Stimulated activated naive CD8-positive, alpha-beta T cell treated with anti-CD3 and anti-CD28 coated beads, Interleukin-15, Interleukin-2, amounts not matched to agents 100 ng/mL and 50 ng/mL, for 24 hours (primary cell): ENCODE measurements around the gene IFIT2.
"Not testable (repeated sequence)": the region's sequence is repeated elsewhere in the genome, so short reads cannot be mapped to it uniquely, and the experiment has no call there.

Source experiments
- H3K27ac Mint-ChIP-seq: one replicate; pipeline ENCODE4 v1.8.0; 2021; ENCODE audit warnings: mild to moderate bottlenecking, mixed read lengths
- H3K27me3 Mint-ChIP-seq: one replicate; pipeline ENCODE4 v1.8.0; 2021; ENCODE audit warnings: mixed read lengths
- H3K36me3 Mint-ChIP-seq: one replicate; pipeline ENCODE4 v1.8.0; 2021; ENCODE audit warnings: low read depth, mixed read lengths
- H3K4me1 Mint-ChIP-seq: one replicate; pipeline ENCODE4 v1.8.0; 2021; ENCODE audit warnings: low read depth, mixed read lengths
- H3K4me3 Mint-ChIP-seq: one replicate; pipeline ENCODE4 v1.8.0; 2021; ENCODE audit warnings: mild to moderate bottlenecking, mixed read lengths
- H3K9me3 Mint-ChIP-seq: one replicate; pipeline ENCODE4 v1.8.0; 2021; ENCODE audit warnings: mixed read lengths

IFIT2 gene

DNA sequence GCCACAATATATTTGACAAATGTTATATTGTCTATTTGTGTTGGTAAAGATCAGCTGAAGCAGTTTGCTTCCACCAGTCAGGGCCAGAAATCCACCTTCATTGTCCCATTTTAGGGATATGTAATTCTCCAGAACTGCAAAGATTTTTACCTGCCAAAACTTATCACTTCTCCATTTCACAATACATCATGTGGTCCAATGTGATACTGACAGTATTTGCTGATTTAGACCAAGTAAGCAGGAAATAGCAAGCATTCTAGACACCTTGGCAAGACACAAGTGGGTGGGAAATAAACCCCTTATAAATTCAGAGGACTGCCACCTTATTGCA is 31.7 kb upstream of the IFIT2 start:
- Mint-ChIP-seq H3K27me3 (no peaks in the 10 kb centered on the region), H3K4me1 (no peaks in the 10 kb centered on the region), H3K9me3 (no peaks in the 10 kb centered on the region), H3K4me3 (no peak overlapping the region), H3K27ac (no peak overlapping the region), H3K36me3 (no peaks in the 10 kb centered on the region)

DNA sequence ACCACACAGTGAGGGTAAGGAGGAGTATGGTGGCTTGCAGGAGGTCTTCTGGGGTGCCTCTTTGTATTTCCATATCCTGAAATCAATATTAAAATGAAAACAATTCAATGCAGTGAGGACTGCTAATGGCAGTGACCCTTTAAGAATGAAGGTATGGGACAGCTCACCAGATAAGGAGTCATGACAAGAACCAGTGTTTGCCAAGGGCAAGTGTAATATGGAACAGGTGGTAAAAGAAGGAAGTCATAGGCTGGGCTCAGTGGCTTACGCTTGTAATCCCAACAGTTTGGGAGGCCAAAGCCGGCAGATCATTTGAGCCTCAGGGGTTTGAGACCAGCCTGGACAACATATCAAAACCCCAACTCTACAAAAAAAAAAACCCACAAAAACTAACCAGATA is 30.3 kb upstream of the IFIT2 start:
- no peaks in the 10 kb centered on the region for H3K27me3 Mint-ChIP-seq
- no peak overlapping the region for H3K4me3 Mint-ChIP-seq
- no peaks in the 10 kb centered on the region for H3K36me3 Mint-ChIP-seq
- no peaks in the 10 kb centered on the region for H3K9me3 Mint-ChIP-seq
- H3K4me1 Mint-ChIP-seq, result no peaks in the 10 kb centered on the region
- H3K27ac Mint-ChIP-seq, result no peak overlapping the region

DNA sequence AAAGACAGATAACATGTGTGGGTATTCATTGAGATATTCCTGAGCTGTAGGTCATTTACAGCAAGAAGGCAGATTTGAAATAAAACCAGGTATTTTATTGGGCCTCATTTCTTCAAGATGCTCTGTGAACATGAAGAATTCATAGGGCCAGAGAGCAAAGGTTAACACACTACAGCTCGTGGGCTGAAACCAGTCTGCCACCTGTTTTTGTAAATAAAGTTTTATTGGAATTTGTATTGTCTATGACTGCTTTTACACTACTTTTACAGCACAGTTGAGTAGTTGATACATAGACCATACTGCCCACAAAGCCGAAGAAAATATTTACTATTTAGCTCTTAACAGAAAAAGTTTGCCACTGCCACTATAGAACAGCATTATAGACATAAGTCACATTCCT is 28.2 kb upstream of the IFIT2 start:
- Mint-ChIP-seq H3K36me3 (no peaks in the 10 kb centered on the region), H3K4me3 (no peak overlapping the region), H3K4me1 (no peaks in the 10 kb centered on the region), H3K27ac (no peak overlapping the region), H3K27me3 (no peaks in the 10 kb centered on the region), H3K9me3 (no peaks in the 10 kb centered on the region)

DNA sequence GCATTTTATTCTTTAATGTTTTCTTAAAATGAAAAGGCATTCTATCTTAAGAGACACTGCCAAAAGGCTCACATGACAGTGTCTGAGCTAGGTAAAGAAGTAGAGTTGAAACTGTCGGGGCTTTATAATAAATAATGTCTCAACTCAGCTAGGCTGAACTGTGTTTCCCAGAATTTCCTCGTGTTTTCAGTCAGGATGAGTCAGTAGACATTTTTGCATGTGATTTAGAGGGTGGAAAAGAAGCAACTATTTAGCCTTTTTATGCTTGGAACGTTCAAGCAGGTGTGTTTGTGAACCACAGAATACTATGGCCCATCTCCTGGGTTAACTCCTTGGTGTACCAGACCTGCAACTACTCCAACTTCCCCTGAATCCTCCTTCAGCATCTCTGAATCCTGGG is 26.9 kb upstream of the IFIT2 start:
- Mint-ChIP-seq H3K4me1 (no peaks in the 10 kb centered on the region), H3K27me3 (no peaks in the 10 kb centered on the region)

DNA sequence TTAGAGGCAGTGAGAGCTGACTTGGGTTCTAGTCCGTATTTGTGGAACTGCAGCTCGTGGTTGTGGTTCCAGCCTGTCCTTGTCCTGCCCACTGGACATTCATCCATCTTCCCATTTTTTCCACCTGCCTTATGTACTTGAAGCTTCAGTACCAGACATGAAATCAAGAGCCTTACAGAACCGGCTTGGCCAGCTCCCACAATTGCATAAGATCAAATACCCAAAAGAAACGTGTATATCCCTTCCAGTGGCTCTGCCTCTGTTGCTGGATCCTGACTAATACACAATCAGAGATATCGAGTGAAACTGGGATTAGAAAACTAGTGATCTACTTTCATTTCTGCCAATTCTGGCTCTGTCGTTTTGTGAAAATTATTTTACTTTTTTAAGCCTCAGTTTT is 26.5 kb upstream of the IFIT2 start:
- H3K27ac Mint-ChIP-seq, result no peak overlapping the region
- no peaks in the 10 kb centered on the region for H3K4me1 Mint-ChIP-seq
- no peaks in the 10 kb centered on the region for H3K9me3 Mint-ChIP-seq
- no peaks in the 10 kb centered on the region for H3K27me3 Mint-ChIP-seq
- H3K36me3 Mint-ChIP-seq, result no peaks in the 10 kb centered on the region
- no peak overlapping the region for H3K4me3 Mint-ChIP-seq

More for the DNA sequence above, 26.9 kb upstream of the IFIT2 start:
- no peaks in the 10 kb centered on the region for H3K36me3 Mint-ChIP-seq
- H3K27ac Mint-ChIP-seq, result no peak overlapping the region
- no peaks in the 10 kb centered on the region for H3K9me3 Mint-ChIP-seq
- H3K4me3 Mint-ChIP-seq, result no peak overlapping the region

DNA sequence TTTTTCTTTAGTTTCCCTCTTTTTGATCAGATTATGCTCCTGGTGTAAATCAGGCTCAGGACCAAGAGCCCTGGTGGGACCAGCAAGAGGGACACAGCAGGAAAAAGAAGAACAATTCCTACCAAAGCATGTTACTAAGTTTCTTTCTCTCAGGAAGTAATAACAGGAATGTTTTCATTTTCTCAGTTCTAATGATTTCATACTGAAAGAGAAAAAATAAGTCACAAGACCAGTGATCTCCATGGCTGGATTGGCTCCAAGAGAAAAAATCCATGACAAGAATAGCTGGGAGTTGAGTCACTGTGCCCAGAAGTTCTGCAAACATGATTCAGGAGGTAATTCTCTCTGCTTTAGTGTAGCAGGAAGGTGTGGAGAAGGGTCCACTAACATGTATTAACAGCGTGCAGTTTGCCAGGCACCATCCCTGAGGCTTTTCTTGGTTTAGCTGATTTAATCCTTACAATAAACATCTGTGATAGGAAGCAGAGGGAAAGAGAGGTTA is 23.8 kb upstream of the IFIT2 start:
- Mint-ChIP-seq H3K4me3 (no peak overlapping the region), H3K27me3 (no peaks in the 10 kb centered on the region), H3K9me3 (no peaks in the 10 kb centered on the region), H3K4me1 (no peaks in the 10 kb centered on the region), H3K36me3 (no peaks in the 10 kb centered on the region), H3K27ac (no peak overlapping the region)

DNA sequence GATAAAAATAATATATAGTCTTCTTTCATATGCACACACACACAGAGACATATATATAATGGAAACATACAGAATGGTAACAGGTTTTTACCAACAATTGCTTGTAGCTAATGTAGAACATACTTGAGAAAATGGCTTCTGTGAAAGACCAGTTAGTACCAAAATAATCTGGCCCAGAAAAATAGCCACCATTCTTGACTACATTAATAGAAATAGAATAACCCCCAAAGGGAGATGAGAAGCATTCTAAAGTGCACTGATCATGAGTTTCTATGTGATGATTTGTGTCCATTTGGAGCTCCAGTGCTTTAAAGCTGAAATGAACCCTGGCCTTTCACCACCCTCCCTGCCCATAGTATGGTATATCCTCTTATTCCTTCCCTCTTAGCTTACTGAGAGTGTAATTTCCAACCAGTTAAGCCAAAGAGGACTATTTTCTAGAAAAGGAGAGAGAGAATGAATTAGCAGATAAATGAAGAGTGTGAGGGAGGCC is 22.9 kb upstream of the IFIT2 start:
- Mint-ChIP-seq H3K9me3 (no peaks in the 10 kb centered on the region), H3K4me1 (no peaks in the 10 kb centered on the region), H3K27me3 (no peaks in the 10 kb centered on the region), H3K36me3 (no peaks in the 10 kb centered on the region), H3K4me3 (no peak overlapping the region), H3K27ac (no peak overlapping the region)

DNA sequence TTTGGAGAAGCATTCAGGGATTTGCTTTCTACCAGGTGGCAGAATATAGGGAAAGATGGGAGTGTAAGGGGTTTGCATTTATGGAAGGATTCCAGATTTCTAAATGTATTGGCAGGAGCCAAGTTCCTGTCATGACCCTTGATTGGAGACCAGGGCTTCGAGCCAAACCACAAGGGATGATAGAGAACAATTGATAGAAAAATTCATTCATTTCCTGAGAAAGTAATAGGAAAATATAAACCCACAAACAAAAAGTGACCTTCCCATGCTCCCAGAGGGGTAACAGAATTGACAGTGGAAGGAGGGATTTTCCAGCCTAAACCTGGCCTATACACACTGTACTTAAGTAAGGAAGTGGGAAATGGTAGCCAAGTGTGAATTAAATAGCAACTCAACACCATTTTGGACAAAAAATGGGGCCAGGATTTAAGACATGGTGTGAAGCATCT is 22.4 kb upstream of the IFIT2 start:
- H3K4me3 Mint-ChIP-seq, result no peak overlapping the region
- H3K4me1 Mint-ChIP-seq, result no peaks in the 10 kb centered on the region
- no peaks in the 10 kb centered on the region for H3K9me3 Mint-ChIP-seq
- H3K36me3 Mint-ChIP-seq, result no peaks in the 10 kb centered on the region
- no peak overlapping the region for H3K27ac Mint-ChIP-seq
- no peaks in the 10 kb centered on the region for H3K27me3 Mint-ChIP-seq

DNA sequence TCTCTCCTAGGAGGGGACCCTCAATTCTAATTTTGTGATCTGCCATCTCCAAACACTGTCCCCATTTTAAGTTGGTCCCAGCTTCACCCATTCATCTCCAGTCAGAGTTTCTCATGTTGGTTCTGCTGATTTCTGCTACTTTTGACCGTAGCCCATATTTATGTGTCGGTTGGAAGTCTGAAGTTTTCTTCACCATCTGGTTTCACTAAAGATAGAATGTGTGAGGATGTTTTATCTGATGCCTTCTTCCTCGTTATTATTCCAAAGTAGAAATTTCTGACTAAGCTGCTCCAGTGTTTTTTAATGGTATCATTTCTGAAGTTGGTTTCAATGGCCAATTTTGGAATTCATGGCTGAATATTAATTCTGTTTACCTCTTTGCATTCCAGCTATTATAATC is 21.3 kb upstream of the IFIT2 start:
- no peaks in the 10 kb centered on the region for H3K4me1 Mint-ChIP-seq
- no peaks in the 10 kb centered on the region for H3K36me3 Mint-ChIP-seq
- H3K4me3 Mint-ChIP-seq, result no peak overlapping the region
- no peaks in the 10 kb centered on the region for H3K9me3 Mint-ChIP-seq
- H3K27me3 Mint-ChIP-seq, result no peaks in the 10 kb centered on the region
- H3K27ac Mint-ChIP-seq, result no peak overlapping the region

DNA sequence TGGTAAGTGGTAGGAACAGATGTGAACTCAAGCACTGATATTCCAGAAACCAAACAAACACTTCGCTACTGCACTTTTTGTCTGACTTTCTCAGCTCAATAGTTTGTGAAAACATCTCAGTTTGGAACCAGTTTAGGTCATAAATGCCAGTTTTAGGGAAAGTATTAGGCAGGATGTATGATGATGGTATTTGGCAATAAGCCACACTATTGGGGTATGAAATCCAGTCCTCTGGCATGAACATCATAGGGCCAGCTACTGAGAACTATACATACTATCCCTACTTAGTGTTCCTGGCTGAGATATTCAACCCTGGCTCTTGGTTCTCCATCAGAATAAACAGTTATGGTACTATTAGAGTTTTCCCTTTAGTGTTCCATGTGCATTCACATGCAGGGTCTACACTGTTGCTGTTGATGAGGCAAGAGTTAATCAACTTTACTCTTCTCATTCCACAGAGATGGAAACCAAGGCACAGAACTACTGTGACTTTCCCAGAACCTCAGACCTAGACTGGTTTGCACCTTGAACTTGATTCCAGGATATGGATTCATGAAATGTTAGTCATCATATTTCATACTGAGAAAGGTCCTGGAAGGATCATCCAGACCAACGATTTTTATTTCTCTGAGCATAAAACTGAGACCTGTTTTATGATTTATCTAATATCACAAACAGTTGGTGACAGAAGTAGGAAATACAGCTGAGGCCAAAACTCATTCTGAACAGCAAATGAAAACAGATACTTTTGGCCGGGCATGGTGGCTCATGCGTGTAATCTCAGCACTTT is 20.0 kb upstream of the IFIT2 start:
- Mint-ChIP-seq H3K9me3 (no peaks in the 10 kb centered on the region), H3K27ac (no peak overlapping the region), H3K27me3 (no peaks in the 10 kb centered on the region), H3K4me1 (no peaks in the 10 kb centered on the region), H3K4me3 (no peak overlapping the region), H3K36me3 (no peaks in the 10 kb centered on the region)

DNA sequence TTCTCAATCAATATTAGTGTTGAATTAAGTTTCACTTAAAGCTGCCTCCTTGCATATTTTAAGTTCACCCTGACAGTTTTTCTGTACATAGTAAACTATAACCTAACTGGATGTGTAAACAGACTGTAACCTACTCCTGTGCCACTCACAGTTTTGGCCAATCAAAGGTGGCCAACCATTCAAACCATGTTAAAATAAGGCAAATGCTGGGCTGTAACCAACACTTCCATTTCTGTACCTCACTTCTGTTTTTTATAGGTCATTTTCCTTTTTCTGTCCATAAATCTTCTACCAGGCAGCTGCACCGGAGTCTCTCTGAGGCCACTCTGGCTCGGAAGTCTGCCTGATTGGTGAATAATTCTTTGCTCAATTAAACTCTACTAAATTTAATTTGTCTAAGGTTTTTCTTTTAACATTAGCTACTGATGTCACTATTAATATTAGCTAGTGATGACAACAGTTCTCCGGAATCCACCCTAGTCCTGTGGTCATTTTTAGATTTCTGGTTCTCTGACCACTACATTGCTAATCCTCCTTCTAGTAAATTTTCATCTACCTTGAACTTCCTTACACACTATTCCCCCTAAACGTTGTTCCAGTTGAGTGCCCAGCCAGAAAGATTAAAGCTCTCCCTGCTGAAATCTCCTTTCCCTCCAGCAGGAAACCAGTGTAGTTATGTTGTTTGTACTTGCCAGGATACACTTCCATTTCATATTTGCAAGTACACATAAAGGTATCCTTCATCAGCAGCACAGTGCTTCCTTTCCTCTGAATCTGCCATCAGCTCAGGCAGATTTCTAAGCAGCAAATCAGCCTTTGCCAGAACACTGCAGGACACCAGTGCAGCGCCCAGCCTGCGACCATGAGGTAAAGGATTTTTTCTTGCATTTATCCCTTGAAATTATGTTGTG is 18.6 kb upstream of the IFIT2 start:
- no peaks in the 10 kb centered on the region for H3K4me1 Mint-ChIP-seq
- no peaks in the 10 kb centered on the region for H3K36me3 Mint-ChIP-seq
- no peak overlapping the region for H3K4me3 Mint-ChIP-seq
- H3K27ac Mint-ChIP-seq, result no peak overlapping the region
- no peaks in the 10 kb centered on the region for H3K9me3 Mint-ChIP-seq
- no peaks in the 10 kb centered on the region for H3K27me3 Mint-ChIP-seq

DNA sequence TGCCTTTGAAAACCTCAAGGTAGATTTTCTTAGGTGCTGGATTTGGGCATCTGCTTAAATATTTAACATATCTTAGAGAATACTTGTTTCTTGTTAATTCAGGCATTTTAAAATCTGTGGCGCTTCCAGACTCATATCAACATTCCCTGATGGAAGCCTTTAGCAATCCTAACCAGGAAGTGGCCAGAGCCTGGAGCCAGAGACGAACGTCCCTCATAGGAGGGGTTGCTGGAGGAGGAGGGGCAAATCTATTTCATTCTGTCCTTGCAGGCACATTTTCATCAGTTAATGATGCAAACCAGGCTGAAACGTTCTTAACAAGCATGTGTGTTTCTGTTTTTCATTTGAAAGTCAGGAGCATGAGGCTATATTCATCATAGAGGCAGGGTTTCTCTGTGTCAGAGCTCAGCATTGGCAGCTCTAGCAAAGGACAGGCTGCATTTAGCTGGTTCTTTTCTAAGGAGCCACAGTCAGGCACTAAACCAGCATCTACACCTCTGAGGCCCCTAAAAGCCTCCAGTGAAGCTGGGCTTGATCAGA is 17.8 kb upstream of the IFIT2 start:
- Mint-ChIP-seq H3K27me3 (no peaks in the 10 kb centered on the region), H3K36me3 (no peaks in the 10 kb centered on the region), H3K4me3 (no peak overlapping the region), H3K9me3 (no peaks in the 10 kb centered on the region), H3K4me1 (no peaks in the 10 kb centered on the region), H3K27ac (no peak overlapping the region)

DNA sequence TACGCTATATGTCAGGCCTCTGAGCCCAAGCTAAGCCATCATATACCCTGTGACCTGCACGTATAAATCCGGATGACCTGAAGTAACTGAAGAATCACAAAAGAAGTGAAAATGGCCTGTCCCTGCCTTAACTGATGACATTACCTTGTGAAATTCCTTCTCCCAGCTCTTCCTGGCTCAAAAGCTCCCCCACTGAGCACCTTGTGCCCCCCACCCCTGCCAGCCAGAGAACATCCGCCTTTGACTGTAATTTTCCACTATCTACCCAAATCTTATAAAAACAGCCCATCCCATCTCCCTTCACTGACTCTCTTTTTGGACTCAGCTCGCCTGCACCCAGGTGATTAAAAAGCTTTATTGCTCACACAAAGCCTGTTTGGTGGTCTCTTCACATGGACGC is 17.1 kb upstream of the IFIT2 start:
- H3K4me3 Mint-ChIP-seq, H3K9me3 Mint-ChIP-seq, H3K27ac Mint-ChIP-seq, H3K4me1 Mint-ChIP-seq, H3K36me3 Mint-ChIP-seq, H3K27me3 Mint-ChIP-seq: not testable (repeated sequence)

DNA sequence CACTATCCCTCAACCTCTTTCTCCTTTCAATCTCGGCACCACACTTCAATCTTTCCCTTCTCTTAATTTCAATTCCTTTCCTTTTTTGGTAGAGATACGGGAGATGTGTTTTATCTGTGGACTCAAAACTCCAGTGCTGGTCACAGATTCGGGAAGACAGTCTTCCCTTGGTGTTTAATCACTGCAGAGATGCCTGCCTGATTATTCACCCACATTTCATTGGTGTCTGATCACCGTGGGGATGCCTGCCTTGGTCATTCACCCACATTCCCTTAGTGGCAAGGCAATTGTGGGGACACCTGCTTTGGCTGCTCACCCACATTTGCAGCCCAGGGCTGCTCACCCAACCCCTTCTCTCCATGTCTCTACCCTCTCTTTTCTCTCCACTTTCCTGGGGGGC is 16.5 kb upstream of the IFIT2 start:
- not testable (repeated sequence) for H3K9me3 Mint-ChIP-seq, H3K36me3 Mint-ChIP-seq, H3K27me3 Mint-ChIP-seq, H3K27ac Mint-ChIP-seq, H3K4me1 Mint-ChIP-seq, H3K4me3 Mint-ChIP-seq

DNA sequence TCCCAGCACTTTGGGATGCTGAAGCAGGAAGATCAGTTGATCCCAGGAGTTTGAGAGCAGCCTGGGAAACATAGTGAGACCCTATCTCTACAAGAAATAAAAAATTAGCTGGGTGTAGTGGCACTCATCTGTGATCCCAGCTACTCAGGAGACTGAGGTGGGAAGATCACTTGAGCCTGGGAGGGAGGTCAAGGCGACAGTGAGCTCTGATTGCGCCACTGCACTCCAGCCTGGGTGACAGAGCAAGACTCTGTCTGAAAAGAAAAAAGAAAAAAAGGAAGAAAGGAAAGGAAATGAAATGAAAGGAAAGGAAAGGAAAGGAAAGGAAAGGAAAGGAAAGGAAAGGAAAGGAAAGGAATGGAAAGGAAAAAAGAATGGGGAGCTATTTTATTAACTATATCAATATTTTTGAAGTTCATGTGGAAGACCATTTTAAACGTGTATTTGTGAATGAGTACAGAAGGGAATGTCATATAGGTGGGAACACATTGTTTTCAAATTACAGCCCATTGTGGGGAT is 7.1 kb upstream of the IFIT2 start:
- Mint-ChIP-seq H3K27me3 (no peaks in the 10 kb centered on the region), H3K9me3 (peaks cover 6% of the 10 kb centered on the region), H3K4me1 (peaks cover 25% of the 10 kb centered on the region), H3K4me3 (no peak overlapping the region), H3K27ac (no peak overlapping the region), H3K36me3 (no peaks in the 10 kb centered on the region)
